HAP-1 (cell line): ENCODE measurements around the gene SLC25A28.

Source experiments
- DNase-seq, 2 experiments: peaks; one replicate each; pipeline ENCODE4 v3.0.0-alpha.2; 2016 to 2020; ENCODE audit warnings: low spot score in 2 of 2
- H3K27me3 ChIP-seq: fragments of 250-450 bp; sonication (Bioruptor Pico); 2 replicates; pipeline ENCODE4 v1.5.1; 2020; ENCODE audit warnings: low read depth, mild to moderate bottlenecking, moderate library complexity
- H3K36me3 ChIP-seq: fragments of 250-450 bp; sonication (Bioruptor Pico); replicated peaks from 2 replicates; pipeline ENCODE4 v1.5.1; 2020; ENCODE audit warnings: mild to moderate bottlenecking
- H3K4me1 ChIP-seq: fragments of 250-450 bp; sonication (Bioruptor Pico); 2 replicates; pipeline ENCODE4 v1.5.1; 2020; ENCODE audit warnings: mild to moderate bottlenecking
- H3K4me3 ChIP-seq: fragments of 250-450 bp; sonication (Bioruptor Pico); 2 replicates; pipeline ENCODE4 v1.5.1; 2020; ENCODE audit warnings: mild to moderate bottlenecking, moderate library complexity
- H3K9me3 ChIP-seq: fragments of 250-450 bp; sonication (Bioruptor Pico); 2 replicates; pipeline ENCODE4 v1.5.1; 2020; ENCODE audit warnings: mild to moderate bottlenecking, moderate library complexity
- in situ Hi-C: fragments of 300-500 bp; cut with MboI; formaldehyde crosslinking; loops from 3 replicates; pipeline ENCODE4 v1.14.3; 2020; ENCODE audit warnings: low sequenced_read_pairs, inconsistent platforms, mixed read lengths

SLC25A28 gene

GRCh38 chr10:99590799-99591198, 29.4 kb downstream of the SLC25A28 start:
- no peaks in the 10 kb centered on the region for H3K27me3 ChIP-seq
- in situ Hi-C loops: no loop called here

GRCh38 chr10:99583687-99584086, 36.6 kb downstream of the SLC25A28 start:
- no peak overlapping the region for H3K4me3 ChIP-seq
- H3K36me3 ChIP-seq: no peaks in the 10 kb centered on the region
- in situ Hi-C loops: no loop called here
- DNase-seq: no peak
- no peaks in the 10 kb centered on the region for H3K9me3 ChIP-seq
- no peaks in the 10 kb centered on the region for H3K27me3 ChIP-seq
- H3K4me1 ChIP-seq: no peaks in the 10 kb centered on the region

More at GRCh38 chr10:99590799-99591198, 29.4 kb downstream of the SLC25A28 start:
- Histone ChIP-seq H3K4me3 (no peak overlapping the region), H3K9me3 (no peaks in the 10 kb centered on the region), H3K36me3 (no peaks in the 10 kb centered on the region), H3K4me1 (peaks cover 3% of the 10 kb centered on the region; the same call in 1 of the 2 replicates)
- no peak for DNase-seq

- Histone ChIP-seq H3K36me3 (no peaks in the 10 kb centered on the region), H3K4me3 (no peak overlapping the region), H3K9me3 (no peaks in the 10 kb centered on the region), H3K4me1 (no peaks in the 10 kb centered on the region), H3K27me3 (no peaks in the 10 kb centered on the region)
- in situ Hi-C loops: no loop called here
- no peak for DNase-seq
These were observed 37.9 kb downstream of the SLC25A28 start for GRCh38 chr10:99582255-99582770.

- H3K4me1 ChIP-seq: no peaks in the 10 kb centered on the region
- no peaks in the 10 kb centered on the region for H3K36me3 ChIP-seq
- no peaks in the 10 kb centered on the region for H3K27me3 ChIP-seq
- H3K9me3 ChIP-seq: no peaks in the 10 kb centered on the region
- in situ Hi-C loops: no loop called here
- no peak for DNase-seq
- no peak overlapping the region for H3K4me3 ChIP-seq
These were observed 40.3 kb downstream of the SLC25A28 start for GRCh38 chr10:99579971-99580370.

- H3K4me1 ChIP-seq: no peaks in the 10 kb centered on the region
- no peaks in the 10 kb centered on the region for H3K27me3 ChIP-seq
- no peaks in the 10 kb centered on the region for H3K36me3 ChIP-seq
- no peak for DNase-seq
- no peaks in the 10 kb centered on the region for H3K9me3 ChIP-seq
- in situ Hi-C loops: no loop called here
- no peak overlapping the region for H3K4me3 ChIP-seq
These were observed 46.4 kb downstream of the SLC25A28 start for GRCh38 chr10:99573790-99574189.

DNA sequence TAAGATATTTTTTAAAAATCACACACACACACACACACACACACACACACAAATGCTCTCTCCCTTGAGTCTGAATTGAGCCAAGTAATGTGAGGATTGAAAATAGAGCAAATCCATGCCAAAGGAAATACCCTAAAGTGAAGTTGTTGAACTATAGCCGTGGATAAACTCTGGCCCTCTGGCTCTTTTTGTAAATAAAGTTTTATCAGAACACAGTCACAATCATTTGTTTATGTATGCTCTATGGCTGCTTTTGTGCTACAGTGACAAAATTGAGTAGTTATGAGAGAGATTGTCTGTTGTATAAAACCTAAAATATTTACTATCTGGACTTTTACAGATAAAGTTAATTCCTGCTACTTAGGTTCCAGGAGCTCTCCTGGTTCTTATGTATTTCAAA, 48.4 kb downstream of the SLC25A28 start:
- H3K36me3 ChIP-seq: no peaks in the 10 kb centered on the region
- no peaks in the 10 kb centered on the region for H3K9me3 ChIP-seq
- H3K4me1 ChIP-seq: no peaks in the 10 kb centered on the region
- DNase-seq: no peak
- in situ Hi-C loops: no loop called here
- H3K4me3 ChIP-seq: no peak overlapping the region
- no peaks in the 10 kb centered on the region for H3K27me3 ChIP-seq

GRCh38 chr10:99569961-99570360, 50.3 kb downstream of the SLC25A28 start:
- Histone ChIP-seq H3K4me1 (no peaks in the 10 kb centered on the region), H3K27me3 (no peaks in the 10 kb centered on the region), H3K4me3 (no peak overlapping the region), H3K9me3 (no peaks in the 10 kb centered on the region), H3K36me3 (no peaks in the 10 kb centered on the region)
- in situ Hi-C loops: no loop called here
- DNase-seq: no peak

DNA sequence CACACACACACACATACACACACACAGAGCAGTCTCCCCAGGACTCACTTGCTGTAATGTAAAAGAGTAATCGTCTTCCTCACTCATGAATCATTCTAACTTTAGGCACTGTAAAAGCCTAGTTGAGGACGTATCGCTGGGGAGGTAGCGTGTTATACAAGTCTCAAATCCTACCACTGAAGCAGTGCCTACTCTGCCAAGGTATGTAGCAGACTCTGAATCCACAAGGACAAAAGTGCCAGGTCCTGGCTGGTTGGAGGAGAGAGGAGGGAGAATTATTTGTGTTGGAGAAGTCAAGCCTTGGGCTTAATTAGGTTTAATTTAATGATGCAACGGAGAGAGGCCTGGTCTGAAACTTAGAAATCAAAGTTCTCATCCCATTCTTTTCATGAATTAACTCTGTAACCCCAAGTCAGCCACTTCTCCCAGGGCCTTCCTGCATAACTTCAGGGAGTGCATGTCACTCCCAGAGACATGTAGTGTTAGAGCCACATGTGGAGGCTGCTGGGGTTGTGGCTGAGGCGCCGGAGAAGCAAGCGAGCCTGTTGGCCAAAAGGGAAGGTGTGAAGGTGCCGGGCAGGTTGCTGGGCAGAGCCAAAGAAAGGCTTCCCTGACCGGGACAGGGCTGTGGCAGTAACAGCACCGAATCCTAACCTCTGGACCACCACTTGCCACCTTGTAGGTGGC, 50.8 kb downstream of the SLC25A28 start:
- no peak overlapping the region for H3K4me3 ChIP-seq
- in situ Hi-C loops: no loop called here

DNA sequence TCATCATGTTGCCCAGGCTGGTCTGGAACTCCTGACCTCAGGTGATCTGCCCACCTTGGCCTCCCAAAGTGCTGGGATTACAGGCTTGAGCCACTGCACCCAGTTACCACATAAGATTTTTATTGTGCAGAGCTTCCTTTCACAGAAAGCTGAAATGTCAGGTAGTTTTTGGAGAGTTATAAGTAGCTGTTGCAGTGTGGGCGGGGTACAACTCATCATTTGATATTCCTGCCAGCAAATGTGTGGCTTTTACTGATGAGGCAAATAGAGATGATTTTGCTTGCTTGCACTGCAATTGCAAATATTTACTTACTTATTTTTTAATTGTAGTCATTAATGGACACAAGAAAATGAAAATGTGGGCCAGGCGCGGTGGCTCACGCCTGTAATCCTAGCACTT, 55.1 kb downstream of the SLC25A28 start:
- Histone ChIP-seq H3K4me1 (no peaks in the 10 kb centered on the region), H3K27me3 (peaks cover 5% of the 10 kb centered on the region), H3K9me3 (no peaks in the 10 kb centered on the region), H3K4me3 (no peak overlapping the region), H3K36me3 (no peaks in the 10 kb centered on the region)
- no peak for DNase-seq
- in situ Hi-C loops: no loop called here

More for the DNA sequence above, 50.8 kb downstream of the SLC25A28 start:
- DNase-seq: no peak
- Histone ChIP-seq H3K4me1 (no peaks in the 10 kb centered on the region), H3K9me3 (no peaks in the 10 kb centered on the region), H3K27me3 (no peaks in the 10 kb centered on the region), H3K36me3 (no peaks in the 10 kb centered on the region)

DNA sequence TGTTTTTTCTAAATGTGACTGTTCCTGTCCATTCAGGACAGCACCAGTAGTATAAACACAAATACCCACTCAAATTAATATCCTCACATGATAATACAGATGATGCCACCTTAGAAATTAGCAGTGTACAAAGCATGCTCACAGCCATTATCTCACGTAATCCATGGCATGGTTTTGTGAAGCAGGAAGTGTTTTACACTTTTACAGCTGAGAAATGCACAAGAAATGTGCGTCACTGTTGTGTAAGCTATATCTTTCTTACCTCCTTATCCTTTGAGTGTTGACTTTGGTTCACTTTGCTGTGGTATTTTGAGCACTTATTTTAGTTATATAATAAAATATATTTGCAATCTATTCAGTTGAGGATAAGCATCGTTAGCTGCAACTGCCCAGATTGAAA, 55.9 kb downstream of the SLC25A28 start:
- in situ Hi-C loops: no loop called here
- Histone ChIP-seq H3K4me1 (no peaks in the 10 kb centered on the region), H3K9me3 (no peaks in the 10 kb centered on the region), H3K4me3 (no peak overlapping the region), H3K36me3 (no peaks in the 10 kb centered on the region), H3K27me3 (peaks cover 5% of the 10 kb centered on the region)
- no peak for DNase-seq

- Histone ChIP-seq H3K4me3 (no peak overlapping the region), H3K36me3 (no peaks in the 10 kb centered on the region), H3K27me3 (peaks cover 5% of the 10 kb centered on the region), H3K4me1 (no peaks in the 10 kb centered on the region), H3K9me3 (no peaks in the 10 kb centered on the region)
- no peak for DNase-seq
- in situ Hi-C loops: no loop called here
These were observed 57.6 kb downstream of the SLC25A28 start for GRCh38 chr10:99562631-99563030.
